GM23338 (cell line): ENCODE measurements around the gene PHF23. TPM values are rescaled to one million over a fixed set of nuclear protein-coding genes. Genes with fewer than 3 reads are reported as not detected.

Experiments
- ATAC-seq: fragments of 200-7000 bp; cut with Tn5 transposase; 3 replicates; pipeline ENCODE4 v1.9.1; 2020
- DNase-seq: peaks from one replicate; pipeline ENCODE4 v3.0.0-alpha.2; 2015; ENCODE audit warnings: low spot score
- H2AFZ ChIP-seq: fragments of 200-600 bp; sonication (generic); 2 replicates; pipeline ENCODE4 v1.8.0; 2016; ENCODE audit warnings: antibody characterized with exemption, mild to moderate bottlenecking, moderate library complexity
- H3F3A ChIP-seq: fragments of 200-600 bp; sonication (generic); replicated peaks from 2 replicates; pipeline ENCODE4 v1.8.0; 2017; ENCODE audit warnings: antibody characterized with exemption, mixed run types, low read depth
- H3K27ac ChIP-seq: fragments of 200-600 bp; sonication (generic); 2 replicates; pipeline ENCODE4 v1.6.1; 2016; ENCODE audit warnings: low read depth
- H3K27me3 ChIP-seq: fragments of 200-600 bp; sonication (generic); 2 replicates; pipeline ENCODE4 v1.8.0; 2016; ENCODE audit warnings: mild to moderate bottlenecking, mixed run types, moderate library complexity; ENCODE audit not compliant: insufficient read depth
- H3K36me3 ChIP-seq: fragments of 200-600 bp; sonication (generic); 2 replicates; pipeline ENCODE4 v1.8.0; 2016; ENCODE audit warnings: mild to moderate bottlenecking; ENCODE audit not compliant: insufficient read depth
- H3K4me1 ChIP-seq: fragments of 200-600 bp; sonication (generic); 2 replicates; pipeline ENCODE4 v1.8.0; 2016; ENCODE audit warnings: mild to moderate bottlenecking, moderate library complexity; ENCODE audit not compliant: insufficient read depth
- H3K4me2 ChIP-seq: fragments of 200-600 bp; sonication (generic); 2 replicates; pipeline ENCODE4 v1.7.1; 2017; ENCODE audit warnings: mixed run types
- H3K4me3 ChIP-seq: fragments of 200-600 bp; sonication (generic); 2 replicates; pipeline ENCODE4 v1.6.1; 2016; ENCODE audit warnings: mixed run types
- H3K79me2 ChIP-seq: fragments of 200-600 bp; sonication (generic); replicated peaks from 2 replicates; pipeline ENCODE4 v1.8.0; 2017; ENCODE audit warnings: mild to moderate bottlenecking; ENCODE audit not compliant: insufficient read depth
- H3K9me2 ChIP-seq: fragments of 200-600 bp; sonication (generic); 2 replicates; pipeline ENCODE4 v1.8.0; 2017; ENCODE audit not compliant: insufficient read depth
- H4K20me1 ChIP-seq: fragments of 200-600 bp; sonication (generic); replicated peaks from 2 replicates; pipeline ENCODE4 v1.8.0; 2017; ENCODE audit warnings: mild to moderate bottlenecking; ENCODE audit not compliant: insufficient read depth
- H3K27ac Mint-ChIP-seq: 2 replicates; pipeline ENCODE4 v1.8.0; 2020; ENCODE audit warnings: inconsistent platforms, mild to moderate bottlenecking, moderate library complexity, mixed read lengths
- H3K27me3 Mint-ChIP-seq: 3 replicates; pipeline ENCODE4 v1.8.0; 2022; ENCODE audit warnings: low read depth, mild to moderate bottlenecking, moderate library complexity, mixed read lengths, inconsistent platforms; ENCODE audit not compliant: insufficient read depth, poor library complexity
- H3K36me3 Mint-ChIP-seq: 3 replicates; pipeline ENCODE4 v1.8.0; 2021; ENCODE audit warnings: low read depth, mild to moderate bottlenecking, inconsistent platforms, moderate library complexity, mixed read lengths
- H3K4me1 Mint-ChIP-seq: 3 replicates; pipeline ENCODE4 v1.8.0; 2020; ENCODE audit warnings: mild to moderate bottlenecking, inconsistent platforms, mixed read lengths
- H3K4me3 Mint-ChIP-seq: 3 replicates; pipeline ENCODE4 v1.8.0; 2021; ENCODE audit warnings: moderate library complexity, mild to moderate bottlenecking, inconsistent platforms, mixed read lengths
- H3K9me3 Mint-ChIP-seq: 3 replicates; pipeline ENCODE4 v1.8.0; 2020; ENCODE audit warnings: moderate library complexity, mild to moderate bottlenecking, inconsistent platforms, mixed read lengths
- CREB1 ChIP-seq: fragments of 250-450 bp; sonication (Bioruptor Pico); IDR thresholded peaks from 2 replicates; pipeline ENCODE4 v1.5.0; 2020; ENCODE audit warnings: low read depth, mild to moderate bottlenecking, moderate library complexity
- ETS1 ChIP-seq: IDR thresholded peaks from 2 replicates; pipeline ENCODE4 v1.6.1; 2016; ENCODE audit warnings: antibody characterized with exemption
- EZH2 ChIP-seq: fragments of 200-600 bp; sonication (generic); IDR thresholded peaks from one replicate; pipeline ENCODE4 v1.8.0; 2017; ENCODE audit warnings: antibody characterized with exemption, mild to moderate bottlenecking, low read depth; ENCODE audit not compliant: unreplicated experiment
- EZH2phosphoT487 ChIP-seq: fragments of 200-600 bp; sonication (generic); IDR thresholded peaks from one replicate; pipeline ENCODE4 v1.8.1; 2018; ENCODE audit warnings: antibody characterized with exemption; ENCODE audit not compliant: unreplicated experiment
- JUNB ChIP-seq: IDR thresholded peaks from one replicate; pipeline ENCODE4 v1.6.1; 2016; ENCODE audit warnings: antibody characterized with exemption; ENCODE audit not compliant: unreplicated experiment
- NANOG ChIP-seq: IDR thresholded peaks from 2 replicates; pipeline ENCODE4 v1.6.1; 2016; ENCODE audit warnings: antibody characterized with exemption, borderline replicate concordance
- POLR2AphosphoS5 ChIP-seq: IDR thresholded peaks from 2 replicates; pipeline ENCODE4 v1.6.1; 2016; ENCODE audit warnings: antibody characterized with exemption, low read depth
- REST ChIP-seq: IDR thresholded peaks from one replicate; pipeline ENCODE4 v1.6.1; 2018; ENCODE audit warnings: antibody characterized with exemption; ENCODE audit not compliant: unreplicated experiment
- STAT1 ChIP-seq: IDR thresholded peaks from one replicate; pipeline ENCODE4 v1.6.1; 2016; ENCODE audit warnings: antibody characterized with exemption; ENCODE audit not compliant: unreplicated experiment
- ZNF114 ChIP-seq: fragments of 250-450 bp; sonication (Bioruptor Pico); IDR thresholded peaks from 2 replicates; pipeline ENCODE4 v1.5.0; 2020; ENCODE audit warnings: mild to moderate bottlenecking, moderate library complexity
- ZNF331 ChIP-seq: fragments of 250-450 bp; sonication (Bioruptor Pico); IDR thresholded peaks from 2 replicates; pipeline ENCODE4 v1.5.0; 2020; ENCODE audit warnings: low read depth, mild to moderate bottlenecking, moderate library complexity
- ZNF462 ChIP-seq: fragments of 250-450 bp; sonication (Bioruptor Pico); IDR thresholded peaks from 2 replicates; pipeline ENCODE4 v1.5.0; 2020; ENCODE audit warnings: mild to moderate bottlenecking, moderate library complexity
- polyA plus RNA-seq: library from polyadenylated mRNA; unstranded; fragments of >200 nt; fragmentation: Nextera tagmentation; extraction: Ambion mirVana; gene quantifications from 2 replicates; pipeline ENCODE4 v1.2.1, GENCODE V29; 2016
- total RNA-seq: library from RNA; depleted of rRNA; stranded (reverse); fragments of >200 nt; shearing (Covaris generic); gene quantifications from 2 replicates; pipeline ENCODE4 v1.2.3, GENCODE V29; 2014
- TF ChIP-seq, protein P1 (sequence below), 2 experiments: fragments of 200-600 bp in 1 of 2; sonication (generic) in 1 of 2; conservative IDR thresholded peaks; 2 replicates each; pipeline versions ENCODE4 v1.5.1 to v1.6.1; 2016 to 2017; ENCODE audit warnings: antibody characterized with exemption in 2 of 2, low read depth in 2 of 2, mild to moderate bottlenecking in 2 of 2, moderate library complexity in 1 of 2

The PHF23 gene
- total and polyA plus RNA-seq, 2 experiments from 2014 or later = 35.4 to 51.0 TPM

GRCh38 chr17:7281953-7282751 is 42.9 kb upstream of the PHF23 start:
- peaks cover 19% of the 10 kb centered on the region for H3K27me3 Mint-ChIP-seq
- peaks cover 24% of the 10 kb centered on the region for H3K4me1 Mint-ChIP-seq
- Histone ChIP-seq H3K4me1 (peaks cover 13% of the 10 kb centered on the region; the same call in 1 of the 2 replicates), H3K4me2 (peak overlapping the region; percentile 86), H3F3A (peaks cover 15% of the 10 kb centered on the region; the same call in 1 of the 2 replicates), H2AFZ (peak overlapping the region; percentile 74), H3K9me2 (no peaks in the 10 kb centered on the region), H3K36me3 (peaks cover 5% of the 10 kb centered on the region; the same call in 1 of the 2 replicates), H3K4me3 (peak overlapping the region; percentile 89), H3K27ac (no peak overlapping the region), H4K20me1 (peaks cover 3% of the 10 kb centered on the region; the same call in 1 of the 2 replicates), H3K27me3 (peaks cover 10% of the 10 kb centered on the region), H3K79me2 (no peaks in the 10 kb centered on the region)
- H3K9me3 Mint-ChIP-seq = no peaks in the 10 kb centered on the region; the same call in 2 of the 3 replicates
- peaks cover 7% of the 10 kb centered on the region for H3K36me3 Mint-ChIP-seq
- DNase-seq = peak; percentile 45
- peak; percentile 6 for ATAC-seq
- H3K4me3 Mint-ChIP-seq = peak overlapping the region; percentile 59
- TF ChIP-seq REST = no peak
- no peak for TF ChIP-seq STAT1
- TF ChIP-seq JUNB = no peak
- TF ChIP-seq, protein P1, sequence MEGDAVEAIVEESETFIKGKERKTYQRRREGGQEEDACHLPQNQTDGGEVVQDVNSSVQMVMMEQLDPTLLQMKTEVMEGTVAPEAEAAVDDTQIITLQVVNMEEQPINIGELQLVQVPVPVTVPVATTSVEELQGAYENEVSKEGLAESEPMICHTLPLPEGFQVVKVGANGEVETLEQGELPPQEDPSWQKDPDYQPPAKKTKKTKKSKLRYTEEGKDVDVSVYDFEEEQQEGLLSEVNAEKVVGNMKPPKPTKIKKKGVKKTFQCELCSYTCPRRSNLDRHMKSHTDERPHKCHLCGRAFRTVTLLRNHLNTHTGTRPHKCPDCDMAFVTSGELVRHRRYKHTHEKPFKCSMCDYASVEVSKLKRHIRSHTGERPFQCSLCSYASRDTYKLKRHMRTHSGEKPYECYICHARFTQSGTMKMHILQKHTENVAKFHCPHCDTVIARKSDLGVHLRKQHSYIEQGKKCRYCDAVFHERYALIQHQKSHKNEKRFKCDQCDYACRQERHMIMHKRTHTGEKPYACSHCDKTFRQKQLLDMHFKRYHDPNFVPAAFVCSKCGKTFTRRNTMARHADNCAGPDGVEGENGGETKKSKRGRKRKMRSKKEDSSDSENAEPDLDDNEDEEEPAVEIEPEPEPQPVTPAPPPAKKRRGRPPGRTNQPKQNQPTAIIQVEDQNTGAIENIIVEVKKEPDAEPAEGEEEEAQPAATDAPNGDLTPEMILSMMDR (conservative IDR thresholded peaks at IDR 0.05; ENCODE audit: low read depth in 2 of 2) = no peak
- no peak for TF ChIP-seq EZH2
- no peak for TF ChIP-seq ZNF114
- no peak for TF ChIP-seq ZNF462 (CRISPR knock-in tag)
- TF ChIP-seq ETS1 = no peak
- TF ChIP-seq ZNF331 (CRISPR knock-in tag) = no peak
- no peak for TF ChIP-seq CREB1 (CRISPR knock-in tag)
- no peak for TF ChIP-seq POLR2AphosphoS5
- TF ChIP-seq NANOG = no peak
- no peak for TF ChIP-seq EZH2phosphoT487
- H3K27ac Mint-ChIP-seq = no peak overlapping the region
